ENCODE measurements around the gene NRK. TPM values are rescaled to one million over a fixed set of nuclear protein-coding genes. Genes with fewer than 3 reads are reported as not detected.

The NRK gene
- total RNA-seq, 1 experiment from 2014 or later, result 0.05 TPM

- ChIA-PET POLR2A (no interaction called here), RAD21 (ENCODE audit: low non-redundant PET in 1 of 2, low total read pairs in 2 of 2, uncharacterized antibody in 2 of 2, unreplicated experiment in 2 of 2) (no interaction called here)
- no TSS peak for BruUV-seq (replicated peaks)
Observed at GRCh38 chrX:105872941-105873340, 50.6 kb downstream of the NRK start.

More at GRCh38 chrX:105872941-105873340, 50.6 kb downstream of the NRK start:
- no peaks in the 10 kb centered on the region for H3K9me2 ChIP-seq (ENCODE audit: insufficient read depth)
- no peaks in the 10 kb centered on the region for H4K20me1 ChIP-seq (ENCODE audit: insufficient read depth)
- no peaks in the 10 kb centered on the region for H3K36me3 ChIP-seq (ENCODE audit: control insufficient read depth in 1 of 2, insufficient read depth in 2 of 2, low read length in 2 of 2)
- CTCF ChIA-PET, result no interaction called here
- peaks cover 6% of the 10 kb centered on the region; the same call in 1 of the 2 replicates for H3K27me3 ChIP-seq (ENCODE audit: insufficient read depth, low read length)
- no peak overlapping the region for H3K27ac ChIP-seq (ENCODE audit: low read depth, low read length)
- intact Hi-C loops (cut with micrococcal nuclease), result no loop called here
- TF ChIP-seq ZBTB33 (IDR thresholded peaks at IDR 0.05; ENCODE audit: extremely low read depth, insufficient replicate concordance, low read length) (no peak), CTCF (IDR thresholded peaks at IDR 0.05 in 2 of 3, conservative IDR thresholded peaks at IDR 0.05 in 1 of 3; ENCODE audit: borderline replicate concordance in 1 of 3, insufficient read depth in 1 of 3, low read depth in 2 of 3, low read length in 2 of 3) (no peak), SRF (IDR thresholded peaks at IDR 0.05; ENCODE audit: low read depth) (no peak), FOSL1 (IDR thresholded peaks at IDR 0.05; ENCODE audit: low read depth) (no peak), POLR2AphosphoS5 (IDR thresholded peaks at IDR 0.05; ENCODE audit: low read depth, low read length) (no peak), EZH2 (IDR thresholded peaks at IDR 0.05) (no peak), ZFX (IDR thresholded peaks at IDR 0.05) (no peak), YY1 (IDR thresholded peaks at IDR 0.05; ENCODE audit: extremely low read depth, insufficient replicate concordance, low read depth, low read length) (no peak), CBX3 (IDR thresholded peaks at IDR 0.05; ENCODE audit: low read depth) (no peak), RAD21 (IDR thresholded peaks at IDR 0.05; ENCODE audit: low read depth) (no peak), SIN3A (IDR thresholded peaks at IDR 0.05; ENCODE audit: low read depth) (no peak)
- H3K4me1 ChIP-seq (ENCODE audit: control insufficient read depth in 1 of 2, insufficient read depth in 2 of 2, low read length in 2 of 2), result no peaks in the 10 kb centered on the region
- H3K9me3 ChIP-seq (ENCODE audit: control insufficient read depth in 1 of 2, insufficient read depth in 1 of 2, low read depth in 1 of 2, low read length in 2 of 2), result no peaks in the 10 kb centered on the region
- no peak for ATAC-seq
- H2AFZ ChIP-seq (ENCODE audit: low read depth, low read length, poor library complexity, severe bottlenecking), result no peak overlapping the region
- DNase-seq (ENCODE audit: low read depth, low spot score), result no peak
- H3K9ac ChIP-seq (ENCODE audit: low read length), result no peak overlapping the region
- H3K79me2 ChIP-seq (ENCODE audit: insufficient read depth, low read length), result no peaks in the 10 kb centered on the region
- no peak overlapping the region for H3K4me2 ChIP-seq (ENCODE audit: low read length)
- H3K4me3 ChIP-seq (replicated peaks in 1 of 2; ENCODE audit: low read depth in 1 of 2, low read length in 2 of 2), result no peak overlapping the region
